K562 (cell line): ENCODE results near the gene DAPK1. TPM values are rescaled to one million over a fixed set of nuclear protein-coding genes. Genes with fewer than 3 reads are reported as not detected.

ENCODE experiments used
- ATAC-seq: fragments of 200-7000 bp; cut with Tn5 transposase; 3 replicates; pipeline ENCODE4 v1.9.1; 2020; ENCODE audit warnings: moderate library complexity
- BruUV-seq: library from RNA; stranded (reverse); fragments of 400-500 nt; replicated peaks from 2 replicates; lab custom pipeline; 2021; lab: Mats Ljungman, UMichigan
- CTCF ChIA-PET: fragments of 300-600 bp; formaldehyde crosslinking; extraction: SDS; loops from one replicate; lab custom pipeline; 2021; ENCODE audit warnings: low intra/inter-chr PET ratio; lab: Yijun Ruan, JAX
- POLR2A ChIA-PET: fragments of 300-600, 350-650 bp; sonication (Branson Sonifier 250); formaldehyde crosslinking; extraction: SDS; loops from one replicate; lab custom pipeline; 2021; ENCODE audit warnings: antibody characterized with exemption, inconsistent platforms; lab: Yijun Ruan, JAX
- DNase-seq, 4 experiments: peaks; one replicate each; pipeline versions ENCODE4 v3.0.0 to v3.0.0-alpha.2; 2011 to 2018; ENCODE audit warnings: low spot score in 3 of 4, mixed read lengths in 3 of 4; ENCODE audit errors: extremely low read depth in 1 of 4
- FAIRE-seq: peaks from 2 replicates; lab custom pipeline; 2011; peaks lifted over from hg19 to GRCh38; lab: Jason Lieb, UNC
- H2AFZ ChIP-seq: 2 replicates; pipeline ENCODE4 v1.6.0; 2011; ENCODE audit warnings: low read depth, low read length, control low read depth, inconsistent platforms
- H3K27ac ChIP-seq: fragments of 200-600 bp; 3 replicates; pipeline ENCODE4 v1.8.0; 2011; ENCODE audit warnings: low read depth, mild to moderate bottlenecking, control low read depth, inconsistent platforms, low read length, moderate library complexity, mixed read lengths; ENCODE audit errors: extremely low read depth
- H3K27me3 ChIP-seq, 2 experiments: fragments of 300-600 bp in 1 of 2; 2 replicates in 1 of 2; 3 replicates in 1 of 2; pipeline versions ENCODE4 v1.6.0 to v1.8.0; 2011; ENCODE audit warnings: inconsistent platforms in 2 of 2, low read length in 2 of 2, mild to moderate bottlenecking in 1 of 2, mixed read lengths in 1 of 2, moderate library complexity in 1 of 2; ENCODE audit not compliant: control insufficient read depth in 2 of 2, insufficient read depth in 2 of 2
- H3K36me3 ChIP-seq: fragments of 300-600 bp; 3 replicates; pipeline ENCODE4 v1.8.0; 2011; ENCODE audit warnings: mild to moderate bottlenecking, low read length, inconsistent platforms; ENCODE audit not compliant: control insufficient read depth, insufficient read depth
- H3K4me1 ChIP-seq, 2 experiments: fragments of 200-600 bp in 1 of 2; replicated peaks in 1 of 2; 2 replicates in 1 of 2; 3 replicates in 1 of 2; pipeline versions ENCODE4 v1.5.1 to v1.8.0; 2011; ENCODE audit warnings: inconsistent platforms in 2 of 2, low read length in 2 of 2, mild to moderate bottlenecking in 1 of 2, mixed read lengths in 1 of 2, moderate library complexity in 1 of 2; ENCODE audit not compliant: control insufficient read depth in 2 of 2, insufficient read depth in 2 of 2
- H3K4me2 ChIP-seq: 2 replicates; pipeline ENCODE4 v1.6.1; 2011; ENCODE audit warnings: low read length, control low read depth, inconsistent platforms, mixed read lengths; ENCODE audit not compliant: insufficient read depth
- H3K4me3 ChIP-seq: fragments of 200-600 bp; sonication (generic), shearing (Covaris generic); 2 replicates; pipeline ENCODE4 v1.5.1; 2016; ENCODE audit warnings: control low read depth, inconsistent platforms
- H3K79me2 ChIP-seq: fragments of 200-600 bp; 3 replicates; pipeline ENCODE4 v1.8.0; 2011; ENCODE audit warnings: low read length, inconsistent platforms; ENCODE audit not compliant: control insufficient read depth, insufficient read depth
- H3K9ac ChIP-seq, 2 experiments: 2 replicates each; pipeline versions ENCODE4 v1.6.0 to v1.6.1; 2011; ENCODE audit warnings: low read depth in 2 of 2, low read length in 2 of 2, control low read depth in 1 of 2, inconsistent platforms in 1 of 2, mild to moderate bottlenecking in 1 of 2, mixed read lengths in 1 of 2; ENCODE audit not compliant: insufficient read depth in 1 of 2
- H3K9me1 ChIP-seq: one replicate; pipeline ENCODE4 v1.6.0; 2011; ENCODE audit warnings: inconsistent platforms, mild to moderate bottlenecking, low read length, moderate library complexity; ENCODE audit not compliant: control insufficient read depth, insufficient read depth
- H3K9me3 ChIP-seq: replicated peaks from 2 replicates; pipeline ENCODE4 v1.5.1; 2011; ENCODE audit warnings: low read depth, low read length, inconsistent platforms; ENCODE audit not compliant: control insufficient read depth, insufficient read depth
- H4K20me1 ChIP-seq: replicated peaks from 2 replicates; pipeline ENCODE4 v1.6.1; 2011; ENCODE audit warnings: low read length, inconsistent platforms, mixed read lengths; ENCODE audit not compliant: control insufficient read depth, insufficient read depth
- CAMTA2 ChIP-seq: fragments of 250-450 bp; sonication (Bioruptor Pico); conservative IDR thresholded peaks from 2 replicates; pipeline ENCODE4 v1.5.1; 2022
- CBFB ChIP-seq: sonication (generic); formaldehyde crosslinking; IDR thresholded peaks from 2 replicates; pipeline ENCODE4 v1.4.0; 2020; ENCODE audit warnings: mild to moderate bottlenecking, missing genetic modification reagents
- CEBPG ChIP-seq, 3 experiments: fragments of 200-800 bp in 1 of 3; sonication (Bioruptor generic) in 1 of 3; sonication (generic) in 1 of 3; formaldehyde crosslinking in 1 of 3; IDR thresholded peaks in 2 of 3; conservative IDR thresholded peaks in 1 of 3; 2 replicates each; pipeline versions ENCODE4 v1.6.1 to v1.8.0; 2016 to 2022; ENCODE audit warnings: missing compliant biosample characterization in 2 of 3, missing genetic modification characterization in 2 of 3, mild to moderate bottlenecking in 1 of 3, missing genetic modification reagents in 1 of 3
- ERF ChIP-seq: fragments of 450-650 bp; formaldehyde crosslinking; IDR thresholded peaks from 2 replicates; pipeline ENCODE4 v1.4.0; 2020; ENCODE audit warnings: mild to moderate bottlenecking, mixed read lengths
- ILF3 ChIP-seq: fragments of 450-650 bp; IDR thresholded peaks from 2 replicates; pipeline ENCODE4 v1.6.1; 2018; ENCODE audit warnings: antibody characterized with exemption, mild to moderate bottlenecking, moderate library complexity, borderline replicate concordance
- MCM2 ChIP-seq: fragments of 450-650 bp; IDR thresholded peaks from 2 replicates; pipeline ENCODE4 v1.6.1; 2017; ENCODE audit warnings: low read depth, mild to moderate bottlenecking
- NCOA4 ChIP-seq: fragments of 450-650 bp; IDR thresholded peaks from 2 replicates; pipeline ENCODE4 v1.6.1; 2018; ENCODE audit warnings: mild to moderate bottlenecking; ENCODE audit not compliant: partially characterized antibody
- NCOA6 ChIP-seq: fragments of 450-650 bp; IDR thresholded peaks from 2 replicates; pipeline ENCODE4 v1.6.1; 2017; ENCODE audit warnings: mild to moderate bottlenecking
- NFATC3 ChIP-seq: fragments of 450-650 bp; IDR thresholded peaks from 2 replicates; pipeline ENCODE4 v1.6.1; 2017; ENCODE audit warnings: mild to moderate bottlenecking
- PURB ChIP-seq: sonication (generic); formaldehyde crosslinking; IDR thresholded peaks from 2 replicates; pipeline ENCODE4 v1.9.0; 2021; ENCODE audit warnings: low read depth, mild to moderate bottlenecking, missing genetic modification reagents
- RERE ChIP-seq: sonication (generic); formaldehyde crosslinking; IDR thresholded peaks from 2 replicates; pipeline ENCODE4 v1.8.0; 2023; ENCODE audit warnings: missing genetic modification reagents, mild to moderate bottlenecking, borderline replicate concordance
- SMARCE1 ChIP-seq: fragments of 450-650 bp; IDR thresholded peaks from 2 replicates; pipeline ENCODE4 v1.7.1; 2016; ENCODE audit warnings: mild to moderate bottlenecking
- SOX6 ChIP-seq: fragments of 450-650 bp; IDR thresholded peaks from 2 replicates; pipeline ENCODE4 v1.6.1; 2014; ENCODE audit warnings: mild to moderate bottlenecking
- TBP ChIP-seq: optimal IDR thresholded peaks from 2 replicates; pipeline ENCODE3; 2011; ENCODE audit warnings: low read depth, low read length, improper control_type of control experiment
- TSC22D4 ChIP-seq: fragments of 450-650 bp; IDR thresholded peaks from 2 replicates; pipeline ENCODE4 v1.6.1; 2016; ENCODE audit warnings: missing genetic modification characterization, missing biosample characterization, control low read depth
- WGBS: fragments of 100-300 bp; shearing (Covaris generic); methylation state at CpG from one replicate; pipeline ENCODE4 v1.1.6; 2016; ENCODE audit warnings: low coverage, mixed read lengths; ENCODE audit not compliant: insufficient coverage; ENCODE audit errors: missing lambda C conversion rate; 5-methylcytosine and 5-hydroxymethylcytosine counted together
- in situ Hi-C: fragments of 300-500 bp; cut with MboI; formaldehyde crosslinking; loops from 4 replicates; pipeline ENCODE4 v1.15.0; 2018; ENCODE audit warnings: inconsistent platforms, mixed read lengths
- intact Hi-C: fragments of 100-400 bp; cut with micrococcal nuclease; formaldehyde crosslinking; loops from 2 replicates; pipeline ENCODE4 v1.14.2; 2022
- polyA plus RNA-seq, 8 experiments: library from polyadenylated mRNA; depleted of rRNA in 4 of 8; stranded (reverse) in 5 of 8; unstranded in 3 of 8; fragments of >200 nt; fragmentation: Nextera tagmentation in 2 of 8; fragmentation: Illumina TruSeq in 1 of 8; extraction: Ambion mirVana in 2 of 8; extraction: Trizol in 1 of 8; gene quantifications; 2 replicates each; pipeline versions ENCODE4 v1.2.1 to v1.2.3, GENCODE V29; 2011 to 2014; ENCODE audit warnings: inconsistent platforms in 1 of 8, missing spikeins in 1 of 8
- total RNA-seq, 7 experiments: library from RNA; depleted of rRNA in 6 of 7; stranded (reverse); fragments of >200 nt in 6 of 7; fragmentation: Illumina TruSeq in 2 of 7; extraction: Trizol in 2 of 7; gene quantifications; 2 replicates each; pipeline versions ENCODE4 v1.2.1 to v1.2.3, GENCODE V29; 2011 to 2021; ENCODE audit warnings: low replicate concordance in 1 of 7

Gene DAPK1
- total and polyA plus RNA-seq, 9 of the 15 experiments (the other 6 are each of a cell fraction or from before 2014, with no cell fraction given) = 1.7 to 26.4 (median 15.8) TPM

GRCh38 chr9:87647114-87647513 lies 149.4 kb downstream of the DAPK1 start (continued):
- TF ChIP-seq RERE (no peak), PURB (CRISPR knock-in tag) (no peak), ILF3 (no peak), TSC22D4 (no peak)

DNA sequence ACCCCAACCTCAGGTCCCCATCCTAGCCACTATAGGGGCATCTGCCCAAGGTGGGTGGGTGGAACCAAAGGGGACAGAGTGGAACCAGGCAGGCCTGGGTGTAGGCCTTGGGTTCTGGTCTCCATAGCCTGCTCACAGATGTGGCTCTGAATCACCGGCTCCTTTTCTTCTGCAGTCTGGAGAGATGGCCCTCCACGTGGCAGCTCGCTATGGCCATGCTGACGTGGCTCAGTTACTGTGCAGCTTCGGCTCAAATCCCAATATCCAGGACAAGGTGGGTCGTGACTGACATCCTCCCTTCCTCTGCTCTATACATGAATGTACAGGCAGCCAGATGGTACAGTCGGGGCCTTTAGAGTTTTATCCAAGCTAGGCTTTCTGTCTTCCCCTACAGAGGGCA lies 150.9 kb downstream of the DAPK1 start:
- BruUV-seq = no TSS peak
- no peaks in the 10 kb centered on the region for H3K9me1 ChIP-seq
- CTCF ChIA-PET = no interaction called here

More for the DNA sequence above, 150.9 kb downstream of the DAPK1 start:
- Histone ChIP-seq H3K36me3 (peaks cover 40% of the 10 kb centered on the region; the same call in 1 of the 3 replicates), H3K27me3 (no peaks in the 10 kb centered on the region), H3K9ac (no peak overlapping the region), H3K4me3 (no peak overlapping the region), H3K4me2 (no peak overlapping the region), H3K9me3 (no peaks in the 10 kb centered on the region), H3K79me2 (no peaks in the 10 kb centered on the region), H3K27ac (no peak overlapping the region), H2AFZ (no peak overlapping the region), H3K4me1 (no peaks in the 10 kb centered on the region), H4K20me1 (no peaks in the 10 kb centered on the region)
- intact Hi-C loops = no loop called here
- DNase-seq (no peak), FAIRE-seq (no peak), ATAC-seq (no peak)
- WGBS = 84% methylated on average over 5 of the region's 7 CpGs
- no peak for TF ChIP-seq SOX6
- TF ChIP-seq NCOA6 = no peak
- no peak for TF ChIP-seq MCM2
- TF ChIP-seq ERF = no peak
- no peak for TF ChIP-seq NFATC3
- no peak for TF ChIP-seq CAMTA2 (CRISPR knock-in tag)
- no peak for TF ChIP-seq TBP
- TF ChIP-seq NCOA4 = no peak
- TF ChIP-seq CEBPG (CRISPR knock-in tag; IDR thresholded peaks at IDR 0.05) = no peak
- TF ChIP-seq CEBPG (tag; conservative IDR thresholded peaks at IDR 0.05 in 1 of 2, IDR thresholded peaks at IDR 0.05 in 1 of 2) = no peak
- no peak for TF ChIP-seq SMARCE1
- no peak for TF ChIP-seq PURB (CRISPR knock-in tag)
- TF ChIP-seq CBFB (CRISPR knock-in tag) = no peak
- in situ Hi-C loops = no loop called here
- POLR2A ChIA-PET = interaction anchor here (0.6 kb wide), 1 partner anchor 137 kb away, joined by 4 read pairs; no protein-coding TSS in a partner anchor
